ENCODE results near the gene FYN.

- TF ChIP-seq CTCF (IDR thresholded peaks at IDR 0.05): no peak
- TF ChIP-seq POLR2A (IDR thresholded peaks at IDR 0.05): no peak
Observed at GRCh38 chr6:111745636-111746035, 127.6 kb downstream of the FYN start.

All from tibial nerve (tissue), 3 donors.